Subcutaneous abdominal adipose tissue (tissue), 5 donors: ENCODE data around the gene INSIG1.

Experiments used
- H3K27ac ChIP-seq: one replicate; pipeline ENCODE4 v1.7.0; 2013; ENCODE audit warnings: low read depth, mild to moderate bottlenecking, inconsistent platforms, low read length, moderate library complexity
- H3K27me3 ChIP-seq, 5 donors: one replicate each; pipeline ENCODE4 v1.7.0; 2013; ENCODE audit warnings: low read length in 5 of 5, inconsistent platforms in 1 of 5; ENCODE audit not compliant: control insufficient read depth in 5 of 5, insufficient read depth in 4 of 5
- H3K36me3 ChIP-seq, 5 donors: one replicate each; pipeline ENCODE4 v1.7.0; 2013; ENCODE audit warnings: low read length in 5 of 5; ENCODE audit not compliant: control insufficient read depth in 5 of 5, insufficient read depth in 5 of 5
- H3K4me1 ChIP-seq, 5 donors: one replicate each; pipeline ENCODE4 v1.7.0; 2013; ENCODE audit warnings: low read length in 5 of 5, mild to moderate bottlenecking in 3 of 5, moderate library complexity in 1 of 5; ENCODE audit not compliant: control insufficient read depth in 5 of 5, insufficient read depth in 5 of 5
- H3K4me3 ChIP-seq, 5 donors: one replicate each; pipeline ENCODE4 v1.7.0; 2013; ENCODE audit warnings: low read length in 5 of 5, low read depth in 1 of 5
- H3K9ac ChIP-seq, 5 donors: one replicate each; pipeline ENCODE4 v1.7.0; 2013; ENCODE audit warnings: low read length in 5 of 5, mild to moderate bottlenecking in 4 of 5, moderate library complexity in 3 of 5
- H3K9me3 ChIP-seq, 5 donors: one replicate each; pipeline ENCODE4 v1.7.0; 2013; ENCODE audit warnings: low read length in 5 of 5; ENCODE audit not compliant: control insufficient read depth in 5 of 5
- donor health status: healthy.
- donor health status: healthy.
- donor health status: healthy.
- donor health status: healthy.
- donor health status: healthy.

Gene INSIG1

GRCh38 chr7:155282671-155283070 is 15.0 kb upstream of the INSIG1 start:
- H3K4me3 ChIP-seq = no peak overlapping the region
- H3K4me1 ChIP-seq = peaks cover 0 to 16% (median 9%) of the 10 kb centered on the region in 5 donors
- no peak overlapping the region for H3K27ac ChIP-seq
- H3K9me3 ChIP-seq = no peaks in the 10 kb centered on the region
- H3K27me3 ChIP-seq = peaks cover 0 to 3% (median 0%) of the 10 kb centered on the region in 5 donors
- H3K9ac ChIP-seq = no peak overlapping the region
- no peaks in the 10 kb centered on the region for H3K36me3 ChIP-seq

DNA sequence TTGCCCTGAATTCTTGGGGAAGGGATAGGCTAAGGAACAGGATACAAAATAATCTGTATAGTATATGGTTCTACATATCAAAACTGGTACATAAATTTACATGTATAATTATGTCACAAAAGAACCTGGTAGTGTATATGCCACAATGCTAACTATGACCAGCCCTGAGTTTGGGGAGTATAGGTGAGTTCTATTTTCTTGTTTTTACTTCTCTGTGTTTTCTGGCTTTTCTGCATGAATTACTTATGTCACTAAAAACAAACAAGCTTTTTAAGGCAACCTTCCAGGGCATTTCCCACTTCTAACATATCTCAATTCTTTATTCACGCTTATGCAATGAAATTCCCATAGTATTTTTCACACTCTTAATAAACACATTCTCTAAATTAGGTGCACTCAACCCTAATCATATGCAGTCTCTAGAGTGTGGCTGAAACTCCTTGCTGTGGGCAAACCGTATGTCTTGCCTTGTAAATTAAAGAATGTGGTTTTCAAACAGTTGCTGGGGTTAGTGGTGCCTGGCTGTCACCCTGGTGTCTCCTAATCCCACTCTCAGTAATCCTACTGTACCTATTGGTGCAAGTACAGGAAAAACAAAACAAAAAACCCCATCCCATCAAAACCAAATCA is 14.0 kb upstream of the INSIG1 start:
- no peaks in the 10 kb centered on the region for H3K36me3 ChIP-seq
- H3K9ac ChIP-seq = no peak overlapping the region
- H3K27me3 ChIP-seq = peaks cover 0 to 3% (median 0%) of the 10 kb centered on the region in 5 donors
- no peaks in the 10 kb centered on the region for H3K9me3 ChIP-seq
- H3K27ac ChIP-seq = no peak overlapping the region
- H3K4me1 ChIP-seq = peaks cover 0 to 24% (median 15%) of the 10 kb centered on the region in 5 donors
- no peak overlapping the region for H3K4me3 ChIP-seq

DNA sequence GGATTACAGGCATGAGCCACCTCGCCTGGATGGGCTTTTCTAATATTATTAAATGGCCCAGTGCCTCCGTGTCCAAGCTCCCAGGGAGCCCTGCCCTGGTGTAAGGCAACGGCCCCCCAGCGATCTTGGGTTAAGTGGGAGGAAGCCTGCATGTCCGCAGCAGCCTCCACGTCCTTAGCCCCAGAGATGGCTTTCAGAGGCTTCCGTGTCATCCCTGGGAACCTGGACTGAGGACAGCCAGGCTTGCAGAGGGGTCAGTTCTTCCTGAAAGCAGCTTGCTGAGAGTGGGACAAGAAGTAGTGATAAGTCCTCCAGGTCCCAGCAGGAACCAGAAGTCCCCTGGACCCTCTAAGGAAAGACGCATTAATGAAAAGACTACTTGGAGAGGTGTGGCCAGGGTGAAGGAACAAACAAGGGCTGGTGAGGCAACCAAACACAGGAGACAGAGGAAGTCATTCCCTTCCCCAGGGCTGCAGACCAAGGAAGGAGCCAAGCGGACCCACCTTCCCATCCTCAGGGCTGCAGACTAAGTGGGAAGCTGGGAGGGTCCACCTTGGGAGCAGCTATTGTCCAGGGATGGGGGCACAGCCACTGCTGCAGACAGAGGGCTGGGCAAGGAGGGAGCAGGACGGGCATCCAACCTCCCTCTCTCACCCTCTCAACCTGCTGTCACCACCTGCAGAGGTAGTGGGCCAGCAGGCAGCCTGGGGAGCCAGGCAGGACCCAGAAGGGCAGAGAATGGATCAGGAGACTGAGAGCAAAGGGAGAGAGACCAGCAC is 13.0 kb upstream of the INSIG1 start:
- Histone ChIP-seq H3K4me1 (peaks cover 0 to 25% (median 18%) of the 10 kb centered on the region in 5 donors), H3K9me3 (no peaks in the 10 kb centered on the region), H3K9ac (no peak overlapping the region), H3K27me3 (peaks cover 0 to 3% (median 0%) of the 10 kb centered on the region in 5 donors), H3K4me3 (no peak overlapping the region), H3K27ac (no peak overlapping the region), H3K36me3 (no peaks in the 10 kb centered on the region)

- Histone ChIP-seq H3K27ac (no peak overlapping the region), H3K9ac (no peak overlapping the region), H3K9me3 (no peaks in the 10 kb centered on the region), H3K4me1 (peaks cover 0 to 24% (median 17%) of the 10 kb centered on the region in 5 donors), H3K27me3 (peaks cover 0 to 3% (median 0%) of the 10 kb centered on the region in 5 donors), H3K4me3 (no peak overlapping the region), H3K36me3 (no peaks in the 10 kb centered on the region)
Measured at GRCh38 chr7:155285423-155285822, 12.3 kb upstream of the INSIG1 start.

DNA sequence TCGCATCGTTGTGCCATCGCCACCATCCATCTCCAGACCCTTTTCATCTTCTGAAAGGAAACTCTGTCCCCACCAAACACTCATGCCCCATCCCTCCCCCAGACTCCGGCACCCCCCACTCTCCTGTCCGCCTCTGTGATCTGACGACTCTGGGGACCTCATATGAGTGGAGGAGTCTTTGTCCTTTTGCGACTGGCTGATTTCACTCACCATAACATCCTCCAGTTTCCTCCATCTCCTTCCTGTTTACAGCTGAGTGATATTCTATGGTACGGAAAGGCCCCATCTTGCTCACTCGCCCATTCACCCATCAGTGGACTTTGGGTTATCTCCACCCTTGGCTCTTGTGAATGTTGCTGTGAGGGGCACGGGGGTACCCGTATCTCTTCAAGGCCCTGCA is 11.8 kb upstream of the INSIG1 start:
- Histone ChIP-seq H3K9me3 (no peaks in the 10 kb centered on the region), H3K27ac (no peak overlapping the region), H3K27me3 (peaks cover 0 to 3% (median 0%) of the 10 kb centered on the region in 5 donors), H3K4me3 (no peak overlapping the region), H3K9ac (no peak overlapping the region), H3K4me1 (peaks cover 0 to 24% (median 14%) of the 10 kb centered on the region in 5 donors), H3K36me3 (no peaks in the 10 kb centered on the region)

GRCh38 chr7:155286686-155287085 is 11.0 kb upstream of the INSIG1 start:
- H3K4me3 ChIP-seq = no peak overlapping the region
- H3K4me1 ChIP-seq = peaks cover 0 to 20% (median 14%) of the 10 kb centered on the region in 5 donors
- H3K9me3 ChIP-seq = no peaks in the 10 kb centered on the region
- no peak overlapping the region for H3K27ac ChIP-seq
- no peaks in the 10 kb centered on the region for H3K36me3 ChIP-seq
- no peak overlapping the region for H3K9ac ChIP-seq
- H3K27me3 ChIP-seq = peaks cover 0 to 3% (median 0%) of the 10 kb centered on the region in 5 donors

GRCh38 chr7:155287284-155287935 is 10.3 kb upstream of the INSIG1 start:
- Histone ChIP-seq H3K4me1 (peaks cover 0 to 17% (median 13%) of the 10 kb centered on the region in 5 donors), H3K36me3 (no peaks in the 10 kb centered on the region), H3K27ac (no peak overlapping the region), H3K27me3 (peaks cover 0 to 3% (median 0%) of the 10 kb centered on the region in 5 donors), H3K9ac (no peak overlapping the region), H3K4me3 (no peak overlapping the region), H3K9me3 (no peaks in the 10 kb centered on the region)

- peaks cover 0 to 14% (median 7%) of the 10 kb centered on the region in 5 donors for H3K4me1 ChIP-seq
- H3K4me3 ChIP-seq = no peak overlapping the region
- no peak overlapping the region for H3K9ac ChIP-seq
- no peaks in the 10 kb centered on the region for H3K9me3 ChIP-seq
- peaks cover 0 to 3% (median 0%) of the 10 kb centered on the region in 5 donors for H3K27me3 ChIP-seq
- H3K27ac ChIP-seq = no peak overlapping the region
- no peaks in the 10 kb centered on the region for H3K36me3 ChIP-seq
Measured at GRCh38 chr7:155288055-155288454, 9.6 kb upstream of the INSIG1 start.

DNA sequence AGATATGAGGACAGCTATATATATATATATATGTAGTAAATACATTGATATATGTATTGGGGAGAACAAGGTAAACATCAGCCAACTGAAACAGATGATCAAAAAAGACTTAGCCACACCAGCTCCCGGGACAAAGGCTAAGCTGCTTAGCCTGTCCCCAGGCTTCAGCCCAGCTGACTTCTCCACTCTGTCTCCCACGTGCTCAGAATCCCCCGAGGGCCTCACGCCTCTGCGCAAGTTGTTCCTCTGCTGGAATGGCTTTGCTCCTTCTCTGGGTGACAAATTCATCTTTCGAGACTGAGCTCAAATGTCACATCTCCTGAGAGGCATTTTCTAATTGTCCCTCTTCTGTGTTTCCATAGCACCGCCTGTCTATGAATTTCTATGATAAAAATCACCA is 8.6 kb upstream of the INSIG1 start:
- H3K27me3 ChIP-seq = peaks cover 0 to 3% (median 0%) of the 10 kb centered on the region in 5 donors
- H3K36me3 ChIP-seq = no peaks in the 10 kb centered on the region
- no peak overlapping the region for H3K9ac ChIP-seq
- no peak overlapping the region for H3K27ac ChIP-seq
- no peaks in the 10 kb centered on the region for H3K9me3 ChIP-seq
- peaks cover 0 to 17% (median 7%) of the 10 kb centered on the region in 5 donors for H3K4me1 ChIP-seq
- H3K4me3 ChIP-seq = no peak overlapping the region
